Cardiac septum (tissue), 1 donor: Measurements from ENCODE around the gene KIAA1328. TPM values are rescaled to one million over a fixed set of nuclear protein-coding genes. Genes with fewer than 3 reads are reported as not detected.
A peak's percentile ranks its signal among the peaks of the same experiment; 100 is the strongest.
"Not testable (repeated sequence)": the region's sequence is repeated elsewhere in the genome, so short reads cannot be mapped to it uniquely, and the experiment has no call there.

Source experiments
- DNase-seq: peaks from one replicate; pipeline ENCODE4 v3.0.0-alpha.2; 2020; ENCODE audit warnings: low spot score
- intact Hi-C: fragments of 100-400 bp; cut with DNase I; formaldehyde crosslinking; loops from one replicate; pipeline ENCODE4 v1.14.0; 2022
- long read RNA-seq: library from polyadenylated mRNA; unstranded; transcript quantifications from one replicate; pipeline ENCODE4 v2.0.0, GENCODE V29; 2021
- total RNA-seq: library from RNA; stranded (reverse); fragmentation: NEBNext Ultra II Directional; extraction: Animal tissue kit (Norgen Biotek cat#: 25700); gene quantifications from one replicate; pipeline ENCODE4 v1.2.1, GENCODE V29; 2021
- donor health status: DM: no; HTN: no; CAD: no.

KIAA1328 gene
- total RNA-seq, result 4.8 TPM
- long read RNA-seq, full-length matches to known transcripts, result 1 of 3 reads
- long read RNA-seq, partial matches to known transcripts, result 0 of 3 reads
- long read RNA-seq, other reads (novel, unspliced or antisense), result 2 of 3 reads

- peak; percentile 95 for DNase-seq
- intact Hi-C loops, result no loop called here
These were observed at the start of gene KIAA1328, which contains the start of gene TPGS2 for GRCh38 chr18:36828630-36829361. KIAA1328 (plus strand) TSS chr18:36829127; CDS start chr18:36829139, 12 bp downstream. TPGS2 (minus strand) TSS chr18:36829002; CDS start chr18:36828767, 235 bp downstream.

GRCh38 chr18:36780748-36781147 is 48.2 kb upstream of the KIAA1328 start:
- intact Hi-C loops, result no loop called here
- DNase-seq, result no peak

- DNase-seq, result no peak
- intact Hi-C loops, result no loop called here
These were observed 46.2 kb upstream of the KIAA1328 start for GRCh38 chr18:36782710-36783109.

GRCh38 chr18:36783792-36784191 is 45.1 kb upstream of the KIAA1328 start:
- no peak for DNase-seq
- intact Hi-C loops, result no loop called here

DNA sequence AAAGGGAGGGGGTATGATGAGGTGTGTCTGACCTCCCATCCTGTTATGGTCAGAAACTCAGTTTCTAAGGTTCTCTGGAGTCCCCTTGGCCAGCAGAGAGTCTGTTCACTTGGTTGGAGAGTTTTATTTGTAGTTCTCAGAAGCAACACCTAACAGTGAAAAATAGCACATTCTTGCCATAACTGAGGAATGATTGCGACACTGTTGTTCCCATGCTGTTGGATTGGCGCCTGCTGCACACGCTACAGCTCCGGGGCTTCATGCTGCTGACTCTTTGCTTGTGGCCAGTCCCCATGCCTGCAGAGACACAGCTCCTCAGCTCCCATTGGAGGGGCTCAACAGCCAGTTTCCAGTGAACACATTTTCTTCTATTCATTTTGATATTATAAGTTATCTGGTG is 42.2 kb upstream of the KIAA1328 start:
- intact Hi-C loops, result no loop called here
- no peak for DNase-seq

DNA sequence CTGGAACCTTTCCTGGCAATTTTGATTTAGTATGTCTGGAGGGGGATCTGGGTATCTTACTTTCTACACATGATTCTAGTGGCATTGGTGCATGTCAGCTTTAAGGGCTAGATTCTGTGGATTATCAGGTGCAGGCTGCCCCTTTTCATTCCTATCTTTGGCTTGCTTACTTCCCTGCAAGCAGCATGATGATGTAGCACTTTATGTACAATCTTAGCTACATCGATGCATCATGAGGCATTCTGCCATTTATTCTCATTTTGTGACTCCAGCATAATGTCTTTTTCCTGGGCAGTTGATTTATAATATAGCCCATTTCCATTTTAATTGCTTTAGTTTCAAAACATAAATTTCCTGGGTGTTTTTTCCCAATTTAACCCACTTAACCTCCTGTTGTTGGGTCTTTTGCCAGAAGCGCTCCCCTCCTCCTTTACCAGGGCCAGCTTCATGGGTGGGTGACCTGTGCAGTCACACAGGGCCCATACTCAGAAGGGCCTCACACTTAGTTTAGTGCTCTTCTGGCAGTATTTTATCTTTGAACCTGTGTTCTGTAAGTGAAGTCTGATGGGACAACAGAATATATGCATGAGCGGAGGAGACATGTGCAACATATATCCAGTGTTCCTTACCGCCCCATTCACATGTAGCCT is 36.2 kb upstream of the KIAA1328 start:
- no peak for DNase-seq
- intact Hi-C loops, result no loop called here

DNA sequence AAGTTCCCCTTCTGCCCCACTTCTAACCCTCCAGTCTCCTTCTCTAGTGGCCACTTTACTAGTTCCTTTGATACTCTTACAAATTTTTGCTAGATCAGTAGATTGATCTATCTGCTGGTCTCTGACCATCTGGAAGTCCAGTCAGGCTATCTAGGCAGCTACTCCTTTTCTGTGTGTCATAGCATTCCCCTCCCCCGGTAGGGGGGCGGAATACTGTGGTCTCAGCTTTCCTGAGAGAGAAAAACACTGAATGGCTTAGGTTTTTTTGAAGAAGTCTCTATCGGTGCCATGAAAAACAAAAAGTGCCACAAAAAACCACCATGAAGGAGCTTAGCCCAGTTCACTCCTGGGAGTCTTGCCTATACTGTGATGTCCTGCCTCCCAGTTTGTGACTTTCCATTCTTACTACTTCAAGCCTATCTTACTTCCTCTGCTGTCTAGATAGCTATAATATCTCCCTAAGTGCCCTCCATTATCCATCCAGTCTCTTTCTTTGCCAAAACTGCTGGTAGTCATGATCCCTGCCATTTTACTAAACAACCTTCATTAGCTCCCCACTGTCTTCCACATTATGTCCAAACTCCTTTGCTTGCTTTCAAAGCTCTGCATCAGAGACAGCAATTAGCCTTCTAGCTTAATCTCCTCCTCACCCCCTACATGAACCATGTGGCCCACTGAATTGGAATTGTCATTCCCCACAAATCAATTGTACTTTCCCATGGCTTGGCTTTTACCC is 30.0 kb upstream of the KIAA1328 start:
- intact Hi-C loops, result no loop called here
- no peak for DNase-seq

DNA sequence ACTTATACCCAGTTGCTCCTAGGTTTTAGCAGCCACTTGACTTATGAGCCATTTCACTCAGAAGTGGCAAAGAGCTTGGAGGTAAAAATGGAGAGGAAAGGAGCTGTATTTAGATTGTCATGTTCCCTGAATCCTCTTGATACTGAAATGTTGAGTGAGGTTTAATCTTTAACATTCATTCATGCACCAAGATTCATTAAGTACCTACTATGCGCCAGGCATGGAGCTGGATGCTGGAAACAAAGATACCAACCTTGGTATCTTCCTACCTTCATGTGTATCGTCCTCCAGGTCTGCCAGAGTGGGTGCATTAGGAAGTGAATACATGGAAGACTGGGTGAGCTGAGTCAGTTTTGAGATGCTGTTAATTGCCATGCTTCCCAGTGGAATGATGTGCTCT is 23.8 kb upstream of the KIAA1328 start:
- intact Hi-C loops, result loop anchor here (5.0 to 10.0 kb wide), 2 partner anchors 118 to 700 kb away; no protein-coding TSS in a partner anchor

DNA sequence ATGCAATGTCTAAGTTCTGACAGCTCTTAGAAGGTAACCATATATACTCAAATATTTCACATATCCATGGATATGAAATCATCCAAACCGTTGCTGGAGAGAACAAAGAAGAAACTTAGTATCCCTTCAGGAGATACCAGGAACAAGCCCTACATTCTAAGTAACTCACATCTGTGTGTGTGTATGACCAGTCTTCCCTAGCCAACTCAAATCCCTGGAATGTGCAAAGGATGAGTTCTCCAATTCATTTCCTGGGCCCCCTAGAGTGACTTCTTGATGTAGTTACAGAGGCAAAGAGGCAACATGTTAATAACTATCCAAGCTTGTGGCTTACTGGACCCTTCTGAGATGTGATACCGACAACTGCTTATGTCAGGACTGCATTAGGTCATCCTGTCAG is 20.2 kb upstream of the KIAA1328 start:
- intact Hi-C loops, result loop anchor here (5.0 to 10.0 kb wide), 2 partner anchors 121 to 704 kb away; no protein-coding TSS in a partner anchor

More for the DNA sequence above, 23.8 kb upstream of the KIAA1328 start:
- no peak for DNase-seq

DNA sequence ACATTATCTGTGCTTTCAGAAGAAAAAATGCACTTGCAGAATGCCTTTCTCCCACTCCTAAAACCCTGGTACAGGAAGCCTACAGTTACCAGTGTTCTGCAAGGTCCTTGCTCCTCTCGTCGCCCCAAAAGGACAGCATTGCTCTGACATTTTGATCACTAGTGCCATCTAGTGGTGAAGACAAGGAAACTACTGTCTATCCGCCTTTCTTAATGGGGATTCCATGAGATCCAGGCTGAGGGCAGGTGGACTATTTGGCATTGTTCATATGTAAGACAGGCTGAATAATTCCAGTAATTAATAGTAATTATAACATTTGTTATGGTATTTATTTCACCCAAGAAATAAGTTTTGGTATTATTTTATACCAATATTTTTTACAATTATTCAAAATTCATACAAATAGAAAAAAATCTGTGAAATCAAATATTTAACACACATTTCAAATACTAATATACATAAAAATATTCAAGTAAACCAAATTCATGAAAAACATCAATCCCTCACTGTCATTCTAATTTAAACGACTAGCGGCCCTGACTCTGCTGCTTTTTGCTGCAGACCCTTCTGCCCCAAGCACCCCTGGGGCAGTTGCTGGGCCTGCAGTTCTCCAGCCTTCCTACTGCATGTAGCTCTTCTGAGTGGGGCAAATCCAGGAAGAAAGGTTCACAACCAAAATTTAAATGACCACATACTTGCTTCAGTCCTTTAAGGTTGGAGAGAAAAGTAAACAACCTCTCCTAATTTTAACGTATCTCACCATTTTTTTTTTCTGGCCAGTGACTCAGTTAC is 19.1 kb upstream of the KIAA1328 start:
- intact Hi-C loops, result loop anchor here (5.0 to 10.0 kb wide), 3 partner anchors 122 to 705 kb away; no protein-coding TSS in a partner anchor
- no peak for DNase-seq

More for the DNA sequence above, 20.2 kb upstream of the KIAA1328 start:
- DNase-seq, result no peak

DNA sequence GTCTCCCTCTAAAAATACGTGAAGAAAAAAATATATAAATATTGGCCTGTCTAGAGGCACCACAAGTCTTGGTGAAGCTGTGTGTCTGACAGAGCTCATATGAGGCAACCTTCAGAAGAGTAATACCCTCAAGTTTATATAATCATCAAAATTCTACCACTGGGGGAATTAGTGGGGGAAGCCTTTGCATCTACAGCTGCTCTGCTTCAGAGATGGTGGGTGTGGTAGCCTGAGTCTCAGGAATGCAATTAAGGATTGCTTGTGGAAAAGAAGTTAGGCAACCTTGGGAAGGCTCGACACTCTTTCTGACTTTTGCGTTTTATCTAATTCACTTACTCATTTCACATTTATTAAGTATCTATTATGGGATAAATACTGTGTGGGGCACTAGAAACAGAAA is 17.5 kb upstream of the KIAA1328 start:
- DNase-seq, result no peak
- intact Hi-C loops, result loop anchor here (5.0 kb wide), 1 partner anchor 519 kb away; no protein-coding TSS in a partner anchor

DNA sequence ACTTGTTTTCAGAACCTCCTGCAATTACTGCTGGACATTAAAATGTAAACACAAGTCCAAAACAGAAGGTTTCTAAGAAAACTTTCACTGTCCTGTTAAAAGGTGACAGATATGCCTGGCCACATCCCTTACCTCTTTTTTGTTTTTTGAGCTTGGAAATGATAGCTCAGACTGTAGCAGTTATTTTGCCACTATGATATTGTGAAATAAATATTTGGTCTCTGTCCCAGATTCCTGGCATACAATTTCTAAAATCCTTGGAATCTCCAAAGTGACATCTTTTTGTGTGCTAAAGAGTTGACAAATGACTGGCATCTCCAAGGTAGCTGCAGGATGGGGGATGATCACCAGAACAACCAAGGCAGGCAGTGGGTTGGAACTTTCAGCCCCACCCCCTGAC is 17.0 kb upstream of the KIAA1328 start:
- no peak for DNase-seq
- intact Hi-C loops, result loop anchor here (5.0 kb wide), 1 partner anchor 520 kb away; no protein-coding TSS in a partner anchor

DNA sequence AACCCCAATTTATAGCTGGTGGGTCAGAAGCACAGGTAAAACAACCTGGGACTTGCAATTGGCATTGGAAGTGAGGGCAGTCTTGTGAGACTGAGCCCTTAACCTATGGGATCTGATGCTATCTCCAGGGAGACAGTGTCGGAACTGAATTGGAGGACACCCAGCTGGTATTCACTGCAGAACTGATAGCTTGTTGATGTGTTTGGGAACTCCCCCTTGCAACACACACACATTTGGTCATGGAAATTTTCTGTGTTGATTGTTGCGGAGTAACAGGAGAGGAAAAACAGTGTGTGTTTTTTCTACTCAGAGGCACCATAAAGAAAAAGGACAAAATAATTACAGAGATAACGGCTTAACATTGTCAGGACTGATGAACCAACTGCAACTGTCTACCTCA is 16.2 kb upstream of the KIAA1328 start:
- intact Hi-C loops, result loop anchor here (5.0 kb wide), 1 partner anchor 520 kb away; no protein-coding TSS in a partner anchor
- no peak for DNase-seq

DNA sequence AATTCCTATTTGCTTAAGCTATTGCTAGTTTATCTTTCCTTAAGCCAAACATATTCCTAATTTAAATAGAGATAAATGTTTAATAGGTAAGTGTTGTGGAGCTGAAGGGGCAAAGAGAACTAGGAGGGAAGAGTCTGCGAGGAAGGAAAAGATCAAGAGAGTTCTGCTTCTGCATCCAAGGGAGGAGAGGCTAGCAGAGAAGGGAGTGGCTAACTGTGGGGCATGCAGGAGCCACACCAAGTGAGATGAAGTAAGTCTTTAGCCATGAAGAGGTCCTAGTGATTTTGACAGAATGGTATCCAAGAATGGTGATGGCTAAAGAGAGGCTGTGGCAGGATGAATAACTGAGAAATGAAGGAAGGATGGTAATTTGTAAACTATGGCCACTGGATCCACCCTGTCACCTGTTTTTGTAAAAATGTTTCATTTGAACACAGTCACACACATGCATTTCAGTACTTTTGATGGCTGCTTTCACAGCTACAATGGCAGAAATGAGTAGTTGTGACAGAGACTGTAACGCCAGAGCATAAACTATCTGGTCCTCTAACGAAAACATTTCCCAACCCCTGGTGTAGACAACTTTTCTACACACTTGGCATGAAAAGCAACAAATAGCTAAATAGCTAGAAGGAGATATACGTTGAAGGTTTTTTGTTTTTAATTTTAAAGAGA is 15.7 kb upstream of the KIAA1328 start:
- DNase-seq, result no peak
- intact Hi-C loops, result loop anchor here (5.0 kb wide), 1 partner anchor 521 kb away; no protein-coding TSS in a partner anchor

DNA sequence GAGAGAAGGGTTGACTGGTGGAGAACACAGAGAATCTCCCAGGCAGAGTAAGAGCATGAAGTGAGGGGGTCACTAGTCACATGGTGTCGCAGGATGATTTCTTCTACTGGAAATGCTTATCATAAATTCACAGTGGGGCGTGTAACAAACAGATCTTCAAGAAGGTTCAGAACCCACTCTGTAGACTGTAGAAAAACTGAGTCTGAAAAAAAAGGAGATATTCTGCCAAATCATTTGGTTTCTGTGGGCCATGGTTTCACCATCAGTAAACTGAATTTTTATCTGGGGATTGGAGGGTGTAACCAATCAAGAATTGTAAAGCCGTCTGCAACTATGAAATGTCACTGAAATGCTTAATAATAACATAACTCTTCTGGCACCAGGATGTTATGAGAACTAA is 15.1 kb upstream of the KIAA1328 start:
- intact Hi-C loops, result loop anchor here (5.0 kb wide), 1 partner anchor 522 kb away; no protein-coding TSS in a partner anchor
- no peak for DNase-seq

GRCh38 chr18:36814994-36815393 is 13.9 kb upstream of the KIAA1328 start:
- DNase-seq, result no peak
- intact Hi-C loops, result loop anchor here (5.0 kb wide), 1 partner anchor 523 kb away; no protein-coding TSS in a partner anchor

DNA sequence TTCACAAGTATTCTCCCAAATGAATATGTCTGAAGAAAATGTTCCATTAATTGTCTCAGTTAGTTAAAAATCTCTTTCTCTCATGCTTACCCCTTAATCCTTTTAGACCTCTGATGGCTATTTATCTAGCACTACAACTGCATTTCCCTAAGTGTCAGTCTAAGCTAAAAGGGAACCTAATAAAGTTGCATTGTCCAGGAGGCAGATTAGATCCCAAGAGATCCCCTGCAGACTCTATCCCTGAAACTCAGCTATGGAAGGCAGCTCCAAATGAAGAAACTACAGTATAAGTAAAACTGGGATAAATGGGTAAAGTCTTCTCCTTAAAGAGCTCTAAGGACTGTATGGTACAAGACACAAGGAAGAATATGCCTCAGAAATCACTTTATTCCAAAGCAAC is 12.8 kb upstream of the KIAA1328 start:
- intact Hi-C loops, DNase-seq: not testable (repeated sequence)

DNA sequence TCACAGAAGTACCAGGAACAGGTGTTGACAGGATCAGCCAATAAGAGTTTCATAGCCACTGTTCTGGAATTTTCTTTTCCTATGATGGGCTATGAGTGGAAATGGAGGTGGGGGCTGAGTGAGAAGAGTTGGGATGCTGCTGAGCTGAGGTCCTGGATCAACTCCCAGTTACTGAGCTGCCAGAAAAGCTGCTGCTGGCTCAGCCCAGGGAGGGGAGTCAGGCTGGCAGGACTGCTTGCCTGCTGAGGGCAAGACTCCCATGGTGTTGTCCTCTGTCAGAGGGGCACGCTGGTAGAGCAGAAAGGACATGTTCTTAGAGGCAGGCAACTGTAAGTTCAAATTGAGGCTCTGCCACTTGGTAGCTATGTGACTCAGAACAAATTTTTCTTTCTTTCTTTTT is 11.9 kb upstream of the KIAA1328 start:
- no peak for DNase-seq
- intact Hi-C loops, result no loop called here
